NCI-H510A treated with DMSO at 0.1 percent for 48 hours (cell line): ENCODE measurements around the gene HORMAD2.
"Not testable (repeated sequence)": the region's sequence is repeated elsewhere in the genome, so short reads cannot be mapped to it uniquely, and the experiment has no call there.

Experiments
- DNase-seq: peaks from one replicate; lab custom pipeline; 2025; lab: John Stamatoyannopoulos, UW

The HORMAD2 gene

GRCh38 chr22:30057375-30057774 lies 22.9 kb upstream of the HORMAD2 start:
- DNase-seq: no peak

DNA sequence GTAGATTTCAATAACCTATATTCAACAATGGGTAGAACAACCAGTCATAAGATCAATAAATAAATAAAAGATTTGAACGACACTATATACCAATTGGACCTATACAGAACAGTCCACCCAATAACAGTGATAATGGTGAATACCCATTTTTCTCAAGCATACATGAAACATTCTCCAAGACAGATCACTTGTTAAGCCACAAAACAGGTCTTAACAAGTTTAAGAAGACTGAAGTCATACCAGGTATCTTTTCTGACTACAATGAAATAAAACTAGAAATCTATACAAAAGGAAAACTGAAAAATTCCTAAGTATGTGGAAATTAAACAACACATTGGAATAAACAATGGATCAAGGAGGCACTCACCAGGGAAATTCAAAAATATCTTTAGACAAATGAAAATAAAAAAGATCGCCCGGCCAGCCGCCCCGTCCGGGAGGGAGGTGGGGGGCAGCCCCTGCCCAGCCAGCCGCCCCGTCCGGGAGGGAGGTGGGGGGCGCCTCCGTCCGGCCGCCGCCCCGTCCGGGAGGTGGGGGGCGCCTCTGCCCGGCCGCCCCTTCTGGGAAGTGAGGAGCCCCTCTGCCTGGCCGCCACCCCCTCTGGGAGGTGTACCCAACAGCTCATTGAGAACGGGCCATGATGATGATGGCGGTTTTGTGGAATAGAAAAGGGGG lies 20.8 kb upstream of the HORMAD2 start:
- DNase-seq: not testable (repeated sequence)

DNA sequence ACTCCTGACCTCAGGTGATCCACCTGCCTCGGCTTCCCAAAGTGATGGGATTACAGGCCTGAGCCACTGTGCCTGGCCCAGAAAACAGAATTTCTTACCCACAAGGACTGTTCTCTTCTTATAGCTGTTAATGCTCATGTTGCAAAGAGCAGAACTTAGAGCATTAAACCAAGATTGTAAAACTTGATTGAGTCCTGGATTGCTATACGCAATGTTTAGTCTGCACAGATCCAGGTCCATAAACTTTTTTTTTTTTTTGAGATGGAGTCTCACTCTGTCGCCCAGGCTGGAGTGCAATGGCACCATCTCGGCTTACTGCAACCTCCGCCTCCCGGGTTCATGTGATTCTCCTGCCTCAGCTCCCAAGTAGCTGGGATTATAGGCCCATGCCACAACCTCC lies 19.2 kb upstream of the HORMAD2 start:
- DNase-seq: not testable (repeated sequence)

DNA sequence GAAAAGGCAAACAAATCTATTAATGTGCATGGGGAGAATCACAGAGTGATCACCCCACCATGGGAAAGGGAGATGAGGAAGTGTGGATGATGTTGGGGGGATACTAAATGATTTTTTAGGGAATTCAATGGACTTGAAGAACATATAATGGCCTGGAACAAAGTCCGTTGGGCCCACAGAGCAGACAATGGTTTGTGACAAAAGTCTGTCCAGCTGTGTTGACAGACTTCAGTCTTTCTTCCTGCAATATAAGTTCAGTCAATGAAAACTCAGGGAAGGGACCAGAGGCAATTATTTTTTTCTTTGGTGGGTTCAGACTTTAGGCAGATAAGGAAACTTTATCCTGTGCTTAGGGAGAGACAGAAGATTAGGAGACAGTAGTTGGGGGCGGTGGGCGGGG lies 18.0 kb upstream of the HORMAD2 start:
- no peak for DNase-seq

DNA sequence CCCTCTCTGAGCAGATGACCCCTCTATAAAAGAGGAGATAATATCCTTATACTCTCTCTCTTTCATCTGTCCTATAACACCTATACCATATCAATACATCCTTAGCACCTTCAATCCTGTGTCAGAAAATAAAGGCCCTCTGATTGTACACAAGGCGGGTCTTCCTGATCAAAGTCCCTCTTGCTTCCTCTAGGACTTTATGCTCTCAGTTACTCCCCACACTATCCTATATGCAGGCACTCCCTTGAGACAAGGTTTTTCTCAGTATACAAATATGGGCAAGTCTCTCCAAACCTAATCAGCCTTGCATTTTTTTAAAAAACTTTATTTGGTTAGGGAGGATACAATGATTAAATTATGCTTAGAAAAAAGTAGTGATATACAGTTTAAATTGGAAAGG lies 17.3 kb upstream of the HORMAD2 start:
- DNase-seq: no peak

DNA sequence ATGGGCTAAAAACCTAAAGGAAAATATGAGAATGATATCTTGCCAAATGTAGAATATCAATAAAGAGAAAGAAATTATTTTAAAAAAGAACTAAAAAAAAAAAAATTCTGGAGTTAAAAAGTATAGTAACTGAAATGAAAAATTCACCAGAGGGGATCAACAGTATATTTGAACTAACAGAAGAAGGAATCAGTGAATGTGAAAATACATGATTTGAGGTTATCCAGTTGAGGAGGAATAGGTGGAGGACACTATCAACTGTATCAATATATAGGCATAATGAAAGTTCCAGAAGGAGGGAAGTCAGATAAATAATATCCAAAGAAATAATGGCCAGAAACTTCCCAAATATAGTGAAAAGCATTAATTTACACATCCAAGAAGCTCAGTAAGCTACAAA lies 16.1 kb upstream of the HORMAD2 start:
- no peak for DNase-seq

- no peak for DNase-seq
These were observed 6.5 kb upstream of the HORMAD2 start for GRCh38 chr22:30073743-30074142.

GRCh38 chr22:30074147-30074546 lies 6.1 kb upstream of the HORMAD2 start:
- DNase-seq: no peak

DNA sequence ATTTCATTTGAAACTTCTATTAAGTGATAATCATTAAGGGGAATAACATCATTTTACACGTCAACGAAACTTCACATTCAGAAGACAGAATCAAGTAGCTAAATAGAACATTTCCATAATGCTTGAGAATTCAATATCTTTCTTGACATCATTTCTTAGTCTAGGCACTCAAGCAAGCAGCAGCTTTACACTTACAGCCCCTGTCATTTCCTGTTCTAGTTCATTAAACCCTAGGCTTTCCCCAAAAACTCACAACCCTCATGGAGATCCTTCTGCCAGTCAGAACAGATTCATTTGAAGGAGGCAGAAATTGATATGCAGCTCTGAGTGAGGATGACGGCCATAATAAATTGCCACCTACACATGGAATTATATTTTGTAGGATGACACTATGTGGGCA lies 5.3 kb upstream of the HORMAD2 start:
- DNase-seq: no peak

- no peak for DNase-seq
These were observed 2.9 kb upstream of the HORMAD2 start for GRCh38 chr22:30077279-30077880.

GRCh38 chr22:30078320-30079311 lies 1.6 kb upstream of the HORMAD2 start:
- no peak for DNase-seq

GRCh38 chr22:30080805-30081204 lies 541 bp downstream of the HORMAD2 start:
- no peak for DNase-seq

GRCh38 chr22:30086496-30086895 lies 6.2 kb downstream of the HORMAD2 start:
- no peak for DNase-seq

DNA sequence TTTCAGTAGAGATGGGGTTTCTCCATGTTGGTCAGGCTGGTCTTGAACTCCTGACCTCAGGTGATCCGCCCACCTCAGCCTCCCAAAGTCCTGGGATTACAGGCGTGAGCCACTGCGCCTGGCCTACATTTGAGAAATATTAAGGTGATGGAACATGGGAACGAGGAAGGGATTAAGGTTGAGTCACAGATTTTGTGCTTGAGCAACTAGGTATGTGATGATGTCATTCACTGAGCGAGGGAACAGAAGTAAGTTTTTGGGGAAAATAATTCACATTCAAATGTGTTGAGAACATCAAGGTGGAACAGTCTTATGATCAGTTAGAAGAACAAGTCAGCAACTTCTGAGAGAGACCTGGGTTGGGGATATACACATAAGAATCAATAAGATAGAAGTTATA lies 6.8 kb downstream of the HORMAD2 start:
- DNase-seq: not testable (repeated sequence)

GRCh38 chr22:30087611-30088010 lies 7.3 kb downstream of the HORMAD2 start:
- DNase-seq: no peak

GRCh38 chr22:30088468-30088867 lies 8.2 kb downstream of the HORMAD2 start:
- DNase-seq: no peak

- no peak for DNase-seq
These were observed 9.4 kb downstream of the HORMAD2 start for GRCh38 chr22:30089655-30089974.

DNA sequence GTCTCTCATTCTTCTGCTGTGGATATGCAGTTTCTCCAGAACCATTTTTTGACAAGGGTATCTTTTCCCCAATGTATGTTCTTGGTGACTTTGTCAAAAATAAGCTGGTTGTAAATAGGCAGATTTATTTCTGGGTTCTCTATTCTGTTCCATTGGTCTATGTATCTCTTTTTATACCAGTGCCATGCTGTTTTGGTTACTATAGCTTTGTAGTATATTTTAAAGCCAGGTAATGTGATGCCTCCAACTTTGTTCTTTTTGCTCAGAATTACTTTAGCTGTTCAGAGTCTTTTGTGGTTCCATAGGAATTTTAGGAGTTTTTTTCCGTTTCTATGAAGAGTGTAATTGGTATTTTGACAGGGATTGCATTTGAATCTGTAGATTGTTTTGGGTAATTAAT lies 12.4 kb downstream of the HORMAD2 start:
- no peak for DNase-seq

DNA sequence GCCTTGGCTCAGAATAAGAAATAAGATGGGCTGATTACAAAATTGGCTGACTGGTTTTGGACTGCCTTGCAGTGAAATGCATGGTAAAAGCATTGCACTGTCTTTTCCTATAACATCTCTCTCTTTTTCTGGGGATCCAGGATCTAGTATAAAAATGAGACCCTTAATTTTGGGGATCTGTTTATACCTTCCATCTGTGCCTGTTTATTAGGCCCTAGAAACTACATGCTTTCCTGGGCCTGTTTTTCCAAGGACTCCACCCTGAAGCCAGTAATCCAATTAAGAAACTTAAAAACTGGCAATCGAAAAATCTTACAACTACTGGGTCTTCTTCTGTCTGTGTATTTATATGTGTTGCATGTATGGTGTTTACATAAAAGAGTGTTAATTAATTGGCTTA lies 14.5 kb downstream of the HORMAD2 start:
- DNase-seq: no peak

- no peak for DNase-seq
These were observed 17.6 kb downstream of the HORMAD2 start for GRCh38 chr22:30097861-30098260.

GRCh38 chr22:30100770-30101169 lies 20.5 kb downstream of the HORMAD2 start:
- not testable (repeated sequence) for DNase-seq

DNA sequence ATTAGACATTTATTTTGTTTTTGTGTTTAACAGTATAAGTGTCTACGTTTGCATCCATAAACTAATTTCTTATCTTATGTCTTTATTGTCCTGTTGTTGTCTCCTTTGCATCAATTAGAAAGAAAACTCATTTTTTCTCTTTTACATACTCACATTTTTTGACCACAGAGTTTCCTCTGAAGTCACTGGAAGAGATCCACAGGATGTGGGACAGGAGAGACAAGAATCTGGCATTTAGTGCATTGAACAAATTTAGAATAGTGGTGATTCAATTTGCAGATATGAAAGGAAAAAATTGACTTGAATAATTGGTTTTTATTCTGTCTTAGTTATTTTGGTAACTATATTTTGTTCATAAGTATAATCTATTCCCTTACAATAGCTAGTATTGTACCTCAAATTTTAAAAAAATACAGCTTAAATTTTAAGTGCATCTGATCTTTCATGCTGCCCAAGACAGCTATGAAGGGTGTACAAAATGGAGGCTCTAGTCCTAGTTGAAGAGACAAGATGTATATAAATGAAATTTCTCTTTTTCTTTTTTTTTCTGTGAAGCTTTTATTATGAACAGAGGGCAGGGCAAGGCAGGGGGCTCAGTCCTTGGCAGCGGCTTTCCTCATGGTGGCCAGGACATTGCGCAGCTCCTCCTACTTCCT lies 24.4 kb downstream of the HORMAD2 start:
- DNase-seq: no peak
